MCF 10A (cell line): Measurements from ENCODE around the gene RRP8. TPM values are rescaled to one million over a fixed set of nuclear protein-coding genes. Genes with fewer than 3 reads are reported as not detected.

Experiments
- BruUV-seq: library from RNA; stranded (reverse); fragments of 400-500 nt; replicated peaks from 2 replicates; lab custom pipeline; 2021; lab: Mats Ljungman, UMichigan
- CTCF ChIA-PET: fragments of 300-600 bp; sonication (Branson Sonifier 250); formaldehyde crosslinking; extraction: SDS; loops from one replicate; lab custom pipeline; 2021; ENCODE audit warnings: antibody characterized with exemption, inconsistent platforms; lab: Yijun Ruan, JAX
- POLR2A ChIA-PET: fragments of 300-600, 350-650 bp; sonication (Branson Sonifier 250); formaldehyde crosslinking; extraction: SDS; loops from one replicate; lab custom pipeline; 2020; ENCODE audit warnings: antibody characterized with exemption, inconsistent platforms; lab: Yijun Ruan, JAX
- DNase-seq: peaks from one replicate; pipeline ENCODE4 v3.0.0-alpha.2; 2018; ENCODE audit not compliant: unreplicated experiment
- H3K27ac Mint-ChIP-seq: one replicate; pipeline ENCODE4 v1.8.0; 2022; ENCODE audit warnings: mild to moderate bottlenecking, low read depth, mixed read lengths; ENCODE audit not compliant: unreplicated experiment
- H3K27me3 Mint-ChIP-seq: one replicate; pipeline ENCODE4 v1.8.0; 2022; ENCODE audit warnings: mixed read lengths; ENCODE audit not compliant: insufficient read depth, unreplicated experiment
- H3K36me3 Mint-ChIP-seq: one replicate; pipeline ENCODE4 v1.8.0; 2022; ENCODE audit warnings: mild to moderate bottlenecking, moderate library complexity, mixed read lengths; ENCODE audit not compliant: insufficient read depth, unreplicated experiment
- H3K4me1 Mint-ChIP-seq: one replicate; pipeline ENCODE4 v1.8.0; 2022; ENCODE audit warnings: mixed read lengths; ENCODE audit not compliant: insufficient read depth, unreplicated experiment
- H3K4me3 Mint-ChIP-seq: one replicate; pipeline ENCODE4 v1.8.0; 2022; ENCODE audit warnings: mild to moderate bottlenecking, moderate library complexity, mixed read lengths; ENCODE audit not compliant: unreplicated experiment
- H3K9me3 Mint-ChIP-seq: one replicate; pipeline ENCODE4 v1.8.0; 2022; ENCODE audit warnings: mixed read lengths; ENCODE audit not compliant: unreplicated experiment
- CTCF ChIP-seq: fragments of 200-600 bp; IDR thresholded peaks from one replicate; pipeline ENCODE4 v1.8.0; 2022; ENCODE audit warnings: antibody characterized with exemption, mild to moderate bottlenecking; ENCODE audit not compliant: unreplicated experiment
- intact Hi-C: fragments of 100-400 bp; cut with micrococcal nuclease; formaldehyde crosslinking; loops from 2 replicates; pipeline ENCODE4 v1.14.1; 2022
- total RNA-seq: library from RNA; stranded (reverse); gene quantifications from 2 replicates; pipeline ENCODE4 v1.2.3, GENCODE V29; 2022

The RRP8 gene
- total RNA-seq, 1 experiment from 2014 or later, result 27.6 TPM

GRCh38 chr11:6617315-6617781 is 13.9 kb upstream of the RRP8 start:
- Mint-ChIP-seq H3K4me1 (no peaks in the 10 kb centered on the region), H3K36me3 (peaks cover 11% of the 10 kb centered on the region), H3K27ac (no peak overlapping the region), H3K27me3 (no peaks in the 10 kb centered on the region), H3K4me3 (no peak overlapping the region), H3K9me3 (no peaks in the 10 kb centered on the region)
- intact Hi-C loops, result no loop called here
- no peak for TF ChIP-seq CTCF
- ChIA-PET POLR2A (interaction anchor here (0.9 to 4.6 kb wide), 7 partner anchors 10 to 297 kb away, joined by 3 to 56 read pairs (median 15); partner anchors contain the start of genes ARFIP2, CAVIN3, ILK and MRPL17), CTCF (interaction anchor here (2.1 to 3.0 kb wide), 5 partner anchors 10 to 238 kb away, joined by 6 to 34 read pairs (median 12); partner anchors contain the start of genes ILK and MRPL17)
- DNase-seq, result no peak
- no TSS peak for BruUV-seq

DNA sequence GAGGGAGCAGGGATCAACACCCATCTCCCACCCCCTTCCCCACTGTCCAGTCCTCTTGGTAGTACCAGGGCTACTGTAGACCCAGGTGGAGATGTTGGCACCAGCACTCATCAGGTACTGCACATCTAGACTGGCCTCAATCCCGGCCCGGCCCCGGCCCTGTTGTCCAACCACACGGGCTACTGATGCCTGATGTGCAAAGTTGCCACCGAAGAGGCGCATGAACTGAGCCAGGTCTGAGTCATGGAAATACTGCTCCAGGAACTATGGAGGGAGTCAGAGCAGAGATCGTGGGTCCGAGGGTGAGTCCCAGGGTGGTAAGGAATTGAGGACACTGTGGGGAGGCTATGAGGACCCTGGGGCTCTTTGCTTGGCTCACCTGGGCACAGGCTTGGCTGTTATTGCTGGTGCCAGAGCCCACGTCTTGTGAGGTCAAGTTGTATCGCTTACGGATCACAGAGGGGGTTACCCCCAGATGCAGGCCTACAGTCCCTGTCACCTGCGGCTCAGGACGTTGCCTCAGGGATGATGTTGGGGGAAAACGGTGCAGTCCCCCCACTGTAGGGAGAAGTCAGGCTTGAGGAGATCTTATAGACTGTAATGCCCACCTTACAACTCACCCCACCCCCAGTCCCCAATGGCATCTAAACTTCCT is 13.3 kb upstream of the RRP8 start:
- Mint-ChIP-seq H3K27me3 (no peaks in the 10 kb centered on the region), H3K27ac (no peak overlapping the region), H3K9me3 (no peaks in the 10 kb centered on the region), H3K4me3 (no peak overlapping the region), H3K4me1 (no peaks in the 10 kb centered on the region), H3K36me3 (peaks cover 11% of the 10 kb centered on the region)
- CTCF ChIA-PET, result interaction anchor here (2.6 to 3.0 kb wide), 2 partner anchors 10 to 12 kb away, joined by 12 to 17 read pairs; partner anchors contain the start of gene ILK
- POLR2A ChIA-PET, result interaction anchor here (1.1 to 1.2 kb wide), 2 partner anchors 12 to 67 kb away, joined by 3 to 4 read pairs; partner anchors contain the start of gene MRPL17
- BruUV-seq, result no TSS peak
- intact Hi-C loops, result no loop called here
- no peak for DNase-seq
- no peak for TF ChIP-seq CTCF

DNA sequence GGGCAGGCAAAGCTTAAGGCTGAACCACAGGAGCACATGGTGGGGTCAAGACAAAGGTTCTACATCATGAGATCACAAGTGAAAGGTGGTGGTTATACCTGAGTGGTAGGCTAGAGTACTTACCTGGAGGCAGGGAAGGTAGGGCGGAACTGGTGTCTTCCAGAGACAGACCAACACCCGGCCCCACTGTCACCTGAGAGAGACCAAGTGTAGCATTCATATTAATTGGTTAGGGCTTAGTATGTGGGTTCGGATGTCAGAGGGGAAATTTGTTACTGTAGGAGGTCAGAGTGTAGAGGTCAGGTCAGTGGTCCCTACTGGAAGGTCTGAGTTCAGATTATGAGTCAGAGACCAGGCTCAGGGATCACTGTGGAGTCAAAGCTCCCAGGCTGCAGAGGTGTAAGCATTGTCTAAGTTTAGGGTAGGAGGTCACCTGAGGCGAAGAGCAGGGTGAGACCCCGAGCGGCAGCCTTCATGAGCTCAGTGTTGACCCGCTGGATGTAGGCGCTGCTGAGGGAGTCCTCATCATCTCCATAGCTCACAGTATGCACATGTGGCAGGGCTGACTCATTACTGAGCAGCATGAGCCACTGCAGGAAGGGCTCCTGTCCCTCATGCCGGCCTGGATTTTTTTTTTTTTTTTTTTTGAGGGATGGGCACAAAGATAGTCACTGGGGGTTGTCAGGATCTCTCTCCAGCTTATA is 12.6 kb upstream of the RRP8 start:
- no peaks in the 10 kb centered on the region for H3K9me3 Mint-ChIP-seq
- no peak for TF ChIP-seq CTCF
- peaks cover 17% of the 10 kb centered on the region for H3K36me3 Mint-ChIP-seq
- peaks cover 4% of the 10 kb centered on the region for H3K4me1 Mint-ChIP-seq
- no peak for DNase-seq
- H3K27ac Mint-ChIP-seq, result no peak overlapping the region
- H3K27me3 Mint-ChIP-seq, result no peaks in the 10 kb centered on the region
- no TSS peak for BruUV-seq
- ChIA-PET CTCF (interaction anchor here (0.5 kb wide), 1 partner anchor 390 kb away, joined by 3 read pairs; no protein-coding TSS in a partner anchor), POLR2A (interaction anchor here (1.1 to 1.2 kb wide), 2 partner anchors 11 to 67 kb away, joined by 3 to 4 read pairs; partner anchors contain the start of gene MRPL17)
- intact Hi-C loops, result no loop called here
- H3K4me3 Mint-ChIP-seq, result no peak overlapping the region

DNA sequence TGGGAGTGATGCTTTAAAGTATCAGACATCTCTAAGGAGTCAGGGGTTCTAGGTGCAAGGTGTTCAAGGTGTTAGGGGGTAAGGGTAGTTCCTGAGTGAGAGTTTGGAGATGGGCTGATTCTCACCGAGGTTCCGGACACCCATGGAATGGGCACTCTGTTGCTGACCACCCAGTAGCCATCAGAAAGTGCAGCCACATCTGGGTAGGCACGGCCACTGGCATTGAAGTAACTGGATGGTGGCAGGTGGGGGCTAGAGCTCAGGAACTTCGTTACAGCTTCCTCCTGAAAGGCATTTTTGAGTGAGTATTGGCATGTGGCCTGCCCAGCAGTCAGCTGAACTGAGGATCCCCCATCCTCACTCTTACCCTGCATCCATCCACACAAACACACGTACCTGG is 11.6 kb upstream of the RRP8 start:
- ChIA-PET CTCF (no interaction called here), POLR2A (interaction anchor here (1.5 kb wide), 1 partner anchor 12 kb away, joined by 5 read pairs; the partner anchor contains the start of genes ILK and RRP8)
- intact Hi-C loops, result no loop called here
- no TSS peak for BruUV-seq
- Mint-ChIP-seq H3K4me1 (peaks cover 5% of the 10 kb centered on the region), H3K27me3 (no peaks in the 10 kb centered on the region), H3K4me3 (no peak overlapping the region), H3K9me3 (no peaks in the 10 kb centered on the region), H3K36me3 (peaks cover 27% of the 10 kb centered on the region), H3K27ac (no peak overlapping the region)
- no peak for TF ChIP-seq CTCF
- no peak for DNase-seq
